ES-I3 (cell line): ENCODE results near the gene DDR2.
"Not testable (repeated sequence)": the region's sequence is repeated elsewhere in the genome, so short reads cannot be mapped to it uniquely, and the experiment has no call there.

ENCODE experiments used
- H3K36me3 ChIP-seq: 2 replicates; pipeline ENCODE4 v1.6.1; 2013; ENCODE audit warnings: mild to moderate bottlenecking, low read length, control low read depth, moderate library complexity; ENCODE audit not compliant: insufficient read depth
- H3K4me1 ChIP-seq: 2 replicates; pipeline ENCODE4 v1.6.1; 2013; ENCODE audit warnings: mild to moderate bottlenecking, control low read depth, low read length; ENCODE audit not compliant: insufficient read depth
- H3K9ac ChIP-seq: 2 replicates; pipeline ENCODE4 v1.6.1; 2013; ENCODE audit warnings: low read depth, mild to moderate bottlenecking, low read length, moderate library complexity
- H3K9me3 ChIP-seq: 2 replicates; pipeline ENCODE4 v1.6.1; 2013; ENCODE audit warnings: mild to moderate bottlenecking, low read length, moderate library complexity; ENCODE audit not compliant: control insufficient read depth, insufficient read depth

The DDR2 gene

GRCh38 chr1:162790985-162791357 is 158.7 kb downstream of the DDR2 start:
- H3K9ac ChIP-seq, result peak overlapping the region; percentile 44; the same call in 1 of the 2 replicates
- H3K36me3 ChIP-seq, H3K9me3 ChIP-seq, H3K4me1 ChIP-seq: not testable (repeated sequence)

GRCh38 chr1:162794284-162794683 is 162.0 kb downstream of the DDR2 start:
- H3K4me1 ChIP-seq, H3K9ac ChIP-seq, H3K36me3 ChIP-seq, H3K9me3 ChIP-seq: not testable (repeated sequence)

DNA sequence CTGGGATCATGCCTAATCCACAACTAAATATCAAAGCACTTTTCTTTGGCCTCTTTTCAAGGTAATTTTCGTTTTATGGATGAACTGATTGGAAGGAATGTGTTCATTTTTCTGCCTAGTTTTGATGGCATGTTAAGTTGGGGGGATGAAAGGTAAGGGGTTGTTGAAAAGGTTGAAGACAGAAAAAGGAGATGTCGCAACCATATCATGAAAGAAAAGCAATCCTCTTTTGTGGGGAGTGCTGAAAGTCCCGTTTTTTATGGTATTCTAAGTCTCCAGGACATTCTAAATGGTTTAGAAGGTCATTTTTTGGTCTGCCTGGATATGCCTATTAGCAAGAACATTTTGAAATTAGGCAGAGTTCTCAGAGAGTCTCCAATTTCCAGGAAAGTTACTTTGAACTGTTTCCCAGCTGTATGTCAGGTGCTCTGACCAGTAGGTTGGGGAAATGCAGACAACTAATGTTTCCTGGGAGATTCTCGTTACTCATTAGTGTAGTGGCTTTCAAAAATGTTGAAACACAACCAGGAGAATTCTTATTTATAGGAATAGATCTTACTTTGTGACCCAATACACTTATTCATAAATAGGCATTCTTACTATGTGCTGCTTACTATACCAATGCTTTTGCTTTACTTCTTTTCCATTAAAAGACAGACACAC is 164.5 kb downstream of the DDR2 start:
- not testable (repeated sequence) for H3K9ac ChIP-seq, H3K9me3 ChIP-seq, H3K36me3 ChIP-seq, H3K4me1 ChIP-seq

DNA sequence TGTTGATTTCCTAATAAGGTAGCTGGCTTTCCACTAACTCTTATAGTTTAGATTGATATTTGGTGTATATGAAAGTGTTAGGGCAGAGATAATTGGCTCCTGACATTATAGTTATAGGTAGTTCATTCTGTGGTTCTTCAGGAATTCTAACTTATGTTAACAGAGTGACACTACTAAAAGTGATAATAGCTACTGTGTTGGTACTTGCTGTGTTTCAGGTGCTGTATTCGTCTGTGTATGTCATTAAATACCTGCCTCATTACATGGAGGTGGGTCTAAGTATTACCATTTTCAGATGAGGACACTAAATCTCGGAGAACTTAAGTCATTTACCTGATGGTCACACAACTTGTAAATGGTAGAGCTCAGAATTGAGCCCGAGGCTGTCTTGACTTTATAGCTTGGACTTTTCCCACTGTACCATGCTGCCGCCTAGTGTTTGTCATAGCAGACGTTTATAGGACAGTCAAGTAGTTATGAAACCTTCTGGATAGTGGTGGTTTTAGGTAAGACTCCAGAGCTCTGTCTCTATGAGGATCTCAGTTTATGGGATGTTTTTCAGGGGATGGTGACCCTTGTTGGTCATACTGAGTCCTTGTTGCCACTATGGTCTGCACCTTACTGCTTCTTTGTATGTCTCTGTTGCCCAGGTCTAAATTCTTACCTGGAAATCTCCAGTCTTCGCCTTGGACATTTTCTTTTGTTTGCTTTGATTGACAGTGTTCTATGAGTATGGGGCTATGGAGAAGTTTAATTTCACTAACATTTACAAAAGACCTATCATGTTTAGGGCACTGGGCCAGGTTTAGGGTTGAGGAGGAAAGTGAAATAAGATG is 167.9 kb downstream of the DDR2 start:
- H3K9me3 ChIP-seq, H3K4me1 ChIP-seq, H3K36me3 ChIP-seq, H3K9ac ChIP-seq: not testable (repeated sequence)

DNA sequence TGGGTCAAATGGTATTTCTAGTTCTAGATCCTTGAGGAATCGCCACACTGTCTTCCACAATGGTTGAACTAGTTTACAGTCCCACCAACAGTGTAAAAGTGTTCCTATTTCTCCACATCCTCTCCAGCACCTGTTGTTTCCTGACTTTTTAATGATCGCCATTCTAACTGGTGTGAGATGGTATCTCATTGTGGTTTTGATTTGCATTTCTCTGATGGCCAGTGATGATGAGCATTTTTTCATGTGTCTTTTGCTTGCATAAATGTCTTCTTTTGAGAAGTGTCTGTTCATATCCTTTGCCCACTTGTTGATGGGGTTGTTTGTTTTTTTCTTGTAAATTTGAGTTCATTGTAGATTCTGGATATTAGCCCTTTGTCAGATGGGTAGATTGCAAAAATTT is 175.2 kb downstream of the DDR2 start:
- H3K9ac ChIP-seq, H3K9me3 ChIP-seq, H3K4me1 ChIP-seq, H3K36me3 ChIP-seq: not testable (repeated sequence)

DNA sequence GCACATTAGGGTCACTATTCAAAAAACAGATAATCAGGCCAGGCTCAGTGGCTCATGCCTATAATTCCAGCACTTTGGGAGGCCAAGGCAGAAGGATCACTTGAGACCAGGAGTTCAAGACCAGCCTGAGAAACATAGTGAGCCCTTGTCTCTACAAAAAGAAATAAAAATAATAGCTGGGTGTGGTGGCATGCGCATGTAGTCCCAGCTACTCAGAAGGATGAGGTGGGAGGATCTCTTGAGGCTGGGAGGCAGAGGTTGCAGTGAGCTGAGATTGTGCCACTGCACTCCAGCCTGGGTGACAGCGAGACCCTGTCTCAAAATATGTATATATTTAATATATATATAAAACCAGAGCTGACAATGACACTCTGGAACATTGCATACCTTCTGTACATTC is 180.1 kb downstream of the DDR2 start:
- not testable (repeated sequence) for H3K4me1 ChIP-seq, H3K9me3 ChIP-seq, H3K36me3 ChIP-seq, H3K9ac ChIP-seq

DNA sequence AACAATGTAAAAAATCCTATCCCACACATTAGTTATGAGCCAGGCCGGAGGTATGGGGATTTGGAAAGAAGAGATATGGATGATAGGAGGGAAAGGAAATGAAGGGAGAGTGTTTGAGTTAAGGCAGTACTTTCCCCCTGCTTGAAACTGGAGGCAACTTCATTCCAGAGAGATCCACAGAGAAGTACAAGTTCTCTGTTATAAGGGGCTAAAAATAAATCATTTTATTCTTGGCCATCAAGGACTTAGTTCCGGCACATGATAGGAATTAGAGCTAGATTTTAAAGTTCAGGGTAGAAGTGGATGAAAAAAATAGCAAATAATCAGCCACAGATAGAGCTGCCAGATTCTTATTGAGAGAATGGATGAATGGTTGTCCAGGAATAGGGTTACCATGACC is 185.9 kb downstream of the DDR2 start:
- H3K9me3 ChIP-seq, H3K36me3 ChIP-seq, H3K4me1 ChIP-seq, H3K9ac ChIP-seq: not testable (repeated sequence)

DNA sequence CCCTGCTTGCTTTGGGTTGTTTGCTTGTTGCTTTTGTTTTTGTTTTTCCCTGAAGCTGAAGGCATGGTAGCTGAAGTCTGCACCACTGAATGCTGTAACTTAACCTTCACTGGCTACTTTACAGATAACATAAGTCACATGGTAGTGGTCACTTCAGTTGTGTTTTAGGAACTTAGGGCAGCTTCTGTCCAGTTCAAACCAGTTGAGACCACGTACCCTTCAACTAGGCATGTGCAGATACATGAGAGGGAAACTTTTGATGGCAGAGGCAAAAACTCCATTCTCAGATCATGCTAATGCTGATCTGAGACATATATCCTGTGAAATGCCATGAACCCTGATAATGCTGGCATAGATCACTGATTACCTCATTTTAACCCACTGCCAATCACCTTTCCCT is 186.4 kb downstream of the DDR2 start:
- not testable (repeated sequence) for H3K36me3 ChIP-seq, H3K9ac ChIP-seq, H3K9me3 ChIP-seq, H3K4me1 ChIP-seq

GRCh38 chr1:162822391-162823200 is 190.3 kb downstream of the DDR2 start:
- H3K36me3 ChIP-seq, result no peaks in the 10 kb centered on the region
- peak overlapping the region; percentile 61 for H3K9ac ChIP-seq
- no peaks in the 10 kb centered on the region for H3K9me3 ChIP-seq
- H3K4me1 ChIP-seq, result peaks cover 15% of the 10 kb centered on the region; the same call in 1 of the 2 replicates

DNA sequence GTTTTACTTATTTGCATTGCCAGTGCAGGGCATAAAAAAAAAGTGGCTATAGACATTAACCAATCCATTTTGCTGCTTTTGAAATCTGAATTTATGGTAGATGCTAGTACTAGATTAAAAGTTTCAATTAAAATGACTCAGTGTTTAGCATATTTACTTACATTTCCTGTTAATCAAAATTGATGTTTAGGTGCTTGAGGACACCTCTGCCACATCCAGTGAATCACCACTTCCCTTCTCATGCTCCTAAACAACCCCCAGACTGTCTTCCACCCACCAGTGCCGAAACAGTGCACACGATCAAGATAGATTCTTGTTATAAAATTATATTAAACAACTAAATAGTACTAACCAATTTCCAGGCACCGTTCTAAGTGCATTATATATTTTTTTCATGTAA is 191.0 kb downstream of the DDR2 start:
- no peaks in the 10 kb centered on the region for H3K36me3 ChIP-seq
- no peaks in the 10 kb centered on the region for H3K9me3 ChIP-seq
- H3K9ac ChIP-seq, result peak overlapping the region; percentile 61; the same call in 1 of the 2 replicates
- H3K4me1 ChIP-seq, result peaks cover 15% of the 10 kb centered on the region; the same call in 1 of the 2 replicates

GRCh38 chr1:162823771-162824525 is 191.7 kb downstream of the DDR2 start:
- peaks cover 15% of the 10 kb centered on the region; the same call in 1 of the 2 replicates for H3K4me1 ChIP-seq
- no peaks in the 10 kb centered on the region for H3K9me3 ChIP-seq
- no peaks in the 10 kb centered on the region for H3K36me3 ChIP-seq
- H3K9ac ChIP-seq, result no peak overlapping the region

GRCh38 chr1:162829268-162829667 is 197.0 kb downstream of the DDR2 start:
- no peaks in the 10 kb centered on the region for H3K36me3 ChIP-seq
- no peak overlapping the region for H3K9ac ChIP-seq
- H3K9me3 ChIP-seq, result no peaks in the 10 kb centered on the region
- 0 out of 2 replicates have a peak, but pooled peaks cover under 1% of the 10 kb centered on the region for H3K4me1 ChIP-seq

DNA sequence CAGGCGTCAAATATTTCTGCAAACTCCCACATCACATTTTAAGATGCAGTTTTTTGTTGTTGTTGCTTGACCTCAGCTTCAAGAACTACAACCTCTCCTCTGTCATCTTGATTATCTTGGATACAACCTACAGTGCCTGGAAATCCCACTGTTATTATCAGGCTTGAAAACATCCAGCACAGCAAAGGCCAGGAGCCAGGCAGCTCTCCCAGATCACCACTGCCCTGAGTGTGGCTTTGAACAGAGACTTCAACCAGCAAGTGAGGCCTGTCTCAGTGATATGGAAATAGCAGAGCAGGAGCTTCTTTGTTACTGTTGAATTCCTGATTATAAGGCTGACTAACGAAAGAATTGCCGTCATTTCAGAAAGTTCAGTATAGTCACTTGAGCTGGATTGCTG is 200.2 kb downstream of the DDR2 start:
- Histone ChIP-seq H3K36me3 (no peaks in the 10 kb centered on the region), H3K4me1 (no peaks in the 10 kb centered on the region), H3K9ac (no peak overlapping the region), H3K9me3 (no peaks in the 10 kb centered on the region)
